GM20431 (cell line): Measurements from ENCODE around the gene ASXL1.
"Not testable (repeated sequence)": the region's sequence is repeated elsewhere in the genome, so short reads cannot be mapped to it uniquely, and the experiment has no call there.

Experiments used
- in situ Hi-C: fragments of 300-500 bp; cut with MseI, MboI; formaldehyde crosslinking; loops from one replicate; pipeline ENCODE4 v1.15.0; 2020; ENCODE audit warnings: low sequenced_read_pairs; ENCODE audit not compliant: unreplicated experiment

ASXL1 gene

GRCh38 chr20:32333988-32334885 lies 23.9 kb upstream of the ASXL1 start:
- in situ Hi-C loops, result no loop called here

- in situ Hi-C loops, result no loop called here
These were observed 21.2 kb upstream of the ASXL1 start for GRCh38 chr20:32336918-32337347.

- in situ Hi-C loops, result no loop called here
These were observed 20.0 kb upstream of the ASXL1 start for GRCh38 chr20:32337937-32338661.

- in situ Hi-C loops, result no loop called here
These were observed 19.5 kb upstream of the ASXL1 start for GRCh38 chr20:32338665-32339064.

DNA sequence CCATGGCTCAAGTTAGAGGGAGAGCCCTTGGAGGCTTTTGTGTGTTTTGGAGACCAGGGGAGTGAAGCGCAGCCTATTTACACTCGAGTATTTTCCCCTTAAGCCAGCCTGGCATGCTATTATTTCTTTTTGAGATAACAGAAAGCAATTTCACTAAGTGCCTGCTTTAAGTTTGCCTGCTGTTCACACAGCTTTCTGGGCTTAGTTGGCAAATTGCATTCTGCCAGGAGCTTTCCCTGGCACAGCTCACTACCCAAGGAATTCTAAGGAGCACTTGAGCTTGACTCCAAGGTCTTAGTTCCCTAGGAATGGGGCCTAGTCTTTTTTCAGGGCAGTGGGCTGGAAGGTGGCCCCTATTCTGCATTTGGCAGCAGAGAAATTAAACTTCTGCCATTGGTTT lies 19.0 kb upstream of the ASXL1 start:
- in situ Hi-C loops, result no loop called here

- in situ Hi-C loops, result not testable (repeated sequence)
These were observed 17.1 kb upstream of the ASXL1 start for GRCh38 chr20:32341053-32341452.

DNA sequence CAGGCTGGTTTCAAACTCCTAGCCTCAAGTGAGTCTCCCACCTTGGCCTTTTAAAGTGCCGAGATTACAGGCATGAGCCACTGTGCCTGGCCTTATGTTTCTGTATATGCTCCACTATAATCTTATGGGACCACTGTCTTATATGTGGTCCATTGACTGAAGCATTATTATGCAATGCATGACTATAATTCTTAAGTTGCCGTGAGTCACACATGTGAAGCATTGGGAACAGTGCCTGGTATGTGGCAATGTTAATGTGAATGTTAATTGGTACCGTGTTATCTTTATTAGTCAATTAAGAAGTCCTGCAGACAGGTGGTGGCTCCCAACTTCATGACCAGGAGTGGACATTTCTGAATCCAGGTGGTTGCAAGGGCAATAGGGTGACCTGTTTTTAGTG lies 14.7 kb upstream of the ASXL1 start:
- in situ Hi-C loops, result no loop called here

DNA sequence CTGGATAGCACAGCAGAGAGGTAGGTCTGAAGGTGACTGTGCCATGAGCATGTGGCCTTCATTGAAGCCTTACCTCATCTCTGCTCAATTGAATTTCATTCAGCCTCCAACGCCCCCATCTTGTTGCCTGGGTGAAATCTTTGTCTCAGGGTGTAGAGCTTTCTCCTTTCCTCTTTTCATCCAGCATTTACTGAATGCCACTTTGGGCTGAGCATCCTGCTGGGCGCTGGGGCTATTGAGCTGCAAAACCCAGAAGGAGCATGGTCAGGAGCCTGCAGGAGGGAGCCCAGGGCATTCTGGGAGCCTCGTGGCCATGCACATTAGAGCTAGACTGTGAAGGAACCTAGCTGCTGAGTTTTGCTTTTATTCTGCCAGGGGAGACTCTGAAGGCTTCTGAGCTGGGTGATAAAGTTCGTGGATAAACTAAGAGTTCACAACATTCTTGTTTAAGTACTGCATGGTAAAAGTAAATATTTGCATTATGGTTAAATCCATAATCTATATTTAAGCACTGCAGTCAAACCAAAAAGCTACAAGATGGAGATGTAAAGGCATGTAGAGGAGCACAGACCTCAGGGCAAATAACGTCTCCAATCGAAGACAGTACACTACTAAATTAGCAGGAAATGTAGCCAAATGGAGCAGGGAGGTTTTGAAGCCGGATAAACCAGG lies 13.2 kb upstream of the ASXL1 start:
- in situ Hi-C loops, result no loop called here

GRCh38 chr20:32348207-32348606 lies 9.9 kb upstream of the ASXL1 start:
- in situ Hi-C loops, result no loop called here

GRCh38 chr20:32350421-32350820 lies 7.7 kb upstream of the ASXL1 start:
- in situ Hi-C loops, result no loop called here

DNA sequence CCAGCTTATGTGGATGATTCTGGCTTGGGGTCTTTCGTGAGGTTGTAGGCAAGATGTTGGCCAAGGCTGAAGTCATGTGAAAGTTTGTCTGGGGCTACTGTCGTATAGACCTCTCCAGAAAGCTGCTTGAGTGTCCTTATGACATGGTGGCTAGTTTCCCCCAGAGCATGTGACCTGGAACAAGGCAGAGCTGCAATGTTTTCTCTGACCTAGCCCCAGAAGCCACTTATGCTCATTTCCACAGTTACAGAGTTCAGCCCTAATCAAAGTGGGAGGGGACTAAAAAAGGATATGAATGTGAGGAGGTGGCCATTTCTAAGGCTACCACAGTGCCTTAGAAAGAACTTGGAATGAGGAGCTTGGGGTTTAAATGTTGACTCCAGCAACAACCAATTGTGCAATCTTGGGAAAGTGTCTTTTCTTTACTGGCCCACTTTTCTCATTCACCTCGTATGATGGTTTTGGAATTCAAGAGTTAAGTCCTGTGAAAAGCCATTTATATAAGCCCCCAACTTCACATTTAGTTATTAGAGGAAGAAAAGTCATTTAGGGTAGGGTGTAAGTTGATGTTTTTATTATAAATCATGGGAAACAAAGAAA lies 5.9 kb upstream of the ASXL1 start:
- in situ Hi-C loops, result no loop called here

- in situ Hi-C loops, result no loop called here
These were observed 4.2 kb upstream of the ASXL1 start for GRCh38 chr20:32353848-32354496.

GRCh38 chr20:32354592-32355416 lies 3.3 kb upstream of the ASXL1 start:
- in situ Hi-C loops, result no loop called here

DNA sequence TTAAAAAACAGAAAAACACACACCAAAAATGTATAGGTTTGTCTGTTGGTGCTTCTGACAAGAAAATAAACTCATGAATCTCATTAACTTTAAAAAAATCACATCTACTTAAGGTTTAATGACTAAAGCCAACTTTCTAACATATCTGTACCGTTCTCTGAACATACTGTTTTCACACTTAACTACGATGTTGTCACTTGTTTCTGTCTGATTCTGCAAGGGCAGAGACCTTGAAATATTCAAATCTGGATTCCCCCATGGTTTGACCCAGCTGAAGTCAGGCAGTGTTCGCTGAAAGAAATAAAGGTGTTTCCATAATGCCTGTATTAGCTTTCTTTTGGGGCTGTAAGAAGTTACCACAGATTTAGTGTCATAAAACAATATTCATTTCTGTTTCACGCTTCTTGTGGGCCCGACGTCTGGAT lies 2.7 kb upstream of the ASXL1 start:
- in situ Hi-C loops, result no loop called here

DNA sequence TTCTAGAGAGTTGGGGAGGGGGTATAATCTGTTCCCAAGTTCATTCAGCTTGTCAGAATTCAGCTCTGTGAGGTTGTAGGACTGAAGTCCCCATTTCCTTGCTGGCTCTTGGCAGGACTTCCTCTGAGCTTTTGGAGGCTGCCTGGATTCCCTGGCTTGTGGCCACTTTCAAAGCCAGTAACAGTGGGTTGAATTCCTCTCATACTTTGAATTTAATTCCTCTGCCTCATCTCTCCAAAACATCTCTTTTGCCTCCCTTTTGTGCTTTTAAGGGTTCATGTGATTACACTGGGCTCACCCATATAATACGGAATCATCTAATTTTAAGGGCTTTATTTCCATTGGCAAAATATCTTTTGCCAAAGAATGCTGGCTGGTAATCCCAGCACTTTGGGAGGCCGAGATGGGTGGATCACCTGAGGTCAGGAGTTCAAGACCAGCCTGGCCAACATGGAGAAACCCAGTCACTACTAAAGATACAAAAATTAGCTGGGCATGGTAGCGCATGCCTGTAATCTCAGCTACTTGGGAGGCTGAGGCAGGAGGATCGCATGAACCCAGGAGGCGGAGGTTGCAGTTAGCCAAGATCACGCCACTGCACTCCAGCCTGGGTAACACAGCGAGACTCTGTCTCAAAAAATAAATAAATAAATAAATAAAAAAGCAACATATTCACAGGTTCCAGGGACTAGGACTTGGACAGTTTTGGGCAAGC lies 2.1 kb upstream of the ASXL1 start:
- in situ Hi-C loops, result not testable (repeated sequence)

DNA sequence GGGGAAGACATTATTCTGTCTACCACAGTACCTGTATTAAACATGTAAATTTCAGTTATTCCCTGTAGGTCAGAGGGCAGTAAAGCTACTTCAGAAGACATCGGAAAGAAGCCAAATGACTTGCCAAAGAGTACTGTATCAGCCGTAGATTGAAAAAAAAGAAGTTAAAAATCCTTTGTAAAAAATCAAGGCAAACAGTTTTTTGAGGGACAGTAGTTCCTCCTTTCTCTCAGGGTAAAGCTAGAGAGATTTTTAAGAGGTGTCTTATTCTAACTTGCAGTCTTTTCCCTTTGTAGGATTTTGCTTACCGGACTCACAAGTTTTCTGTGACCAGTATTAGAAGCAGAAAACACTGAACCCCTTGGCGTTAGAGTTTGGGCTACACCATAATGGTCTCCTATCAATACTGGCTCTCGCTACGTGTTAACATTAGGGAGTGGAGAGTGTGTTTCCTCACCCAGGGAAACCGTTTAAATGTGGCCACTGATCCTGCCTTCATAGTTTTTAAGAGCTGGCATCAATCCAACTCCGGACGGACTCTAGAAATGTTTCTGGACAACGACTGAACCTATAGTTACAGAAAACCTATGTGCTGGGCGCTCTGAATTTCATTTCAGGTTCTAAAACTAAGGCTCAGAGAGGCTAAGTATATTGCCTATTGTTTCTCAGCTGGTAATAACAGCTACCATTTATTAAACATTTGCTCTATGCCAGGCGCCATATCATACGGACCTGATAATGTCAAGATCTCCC lies 1.3 kb upstream of the ASXL1 start:
- in situ Hi-C loops, result no loop called here

GRCh38 chr20:32357375-32357868 lies 709 bp upstream of the ASXL1 start:
- in situ Hi-C loops, result no loop called here

- in situ Hi-C loops, result no loop called here
These were observed 426 bp downstream of the ASXL1 start for GRCh38 chr20:32358632-32358882.
